Measurements from ENCODE around the gene LAMC2. TPM values are rescaled to one million over a fixed set of nuclear protein-coding genes. Genes with fewer than 3 reads are reported as not detected.
A peak's percentile ranks its signal among the peaks of the same experiment; 100 is the strongest.
"Not testable (repeated sequence)": the region's sequence is repeated elsewhere in the genome, so short reads cannot be mapped to it uniquely, and the experiment has no call there.

The LAMC2 gene
- total RNA-seq, 1 donor from 2014 or later = 14.8 TPM

GRCh38 chr1:183149273-183149672 lies 36.8 kb upstream of the LAMC2 start:
- Mint-ChIP-seq H3K27ac (no peak overlapping the region), H3K4me1 (ENCODE audit: unreplicated experiment) (peaks cover 7% of the 10 kb centered on the region), H3K36me3 (peaks cover 4% of the 10 kb centered on the region), H3K4me3 (no peak overlapping the region), H3K9me3 (no peaks in the 10 kb centered on the region), H3K27me3 (no peaks in the 10 kb centered on the region)
- TF ChIP-seq CTCF (conservative IDR thresholded peaks at IDR 0.05) = no peak
- no peak for DNase-seq (ENCODE audit: extremely low spot score, unreplicated experiment)

- H3K36me3 Mint-ChIP-seq; DNase-seq (ENCODE audit: extremely low spot score, unreplicated experiment); H3K4me3 Mint-ChIP-seq; H3K9me3 Mint-ChIP-seq; H3K4me1 Mint-ChIP-seq (ENCODE audit: unreplicated experiment); H3K27me3 Mint-ChIP-seq; H3K27ac Mint-ChIP-seq: not testable (repeated sequence)
These were observed 36.0 kb upstream of the LAMC2 start for GRCh38 chr1:183150032-183150431.

GRCh38 chr1:183150445-183150844 lies 35.6 kb upstream of the LAMC2 start:
- Mint-ChIP-seq H3K27me3 (no peaks in the 10 kb centered on the region), H3K27ac (no peak overlapping the region), H3K9me3 (no peaks in the 10 kb centered on the region), H3K36me3 (no peaks in the 10 kb centered on the region), H3K4me3 (no peak overlapping the region), H3K4me1 (ENCODE audit: unreplicated experiment) (peaks cover 7% of the 10 kb centered on the region)
- TF ChIP-seq CTCF (conservative IDR thresholded peaks at IDR 0.05) = no peak
- no peak for DNase-seq (ENCODE audit: extremely low spot score, unreplicated experiment)

- TF ChIP-seq CTCF (conservative IDR thresholded peaks at IDR 0.05) = no peak
- H3K27ac Mint-ChIP-seq = no peak overlapping the region
These were observed 33.9 kb upstream of the LAMC2 start for GRCh38 chr1:183152180-183152579.

GRCh38 chr1:183155939-183156338 lies 30.1 kb upstream of the LAMC2 start:
- no peak for DNase-seq (ENCODE audit: extremely low spot score, unreplicated experiment)
- H3K9me3 Mint-ChIP-seq = peaks cover 4% of the 10 kb centered on the region
- H3K27me3 Mint-ChIP-seq = peaks cover 2% of the 10 kb centered on the region
- TF ChIP-seq CTCF (conservative IDR thresholded peaks at IDR 0.05) = no peak
- peaks cover 10% of the 10 kb centered on the region for H3K4me1 Mint-ChIP-seq (ENCODE audit: unreplicated experiment)
- H3K36me3 Mint-ChIP-seq = peaks cover 3% of the 10 kb centered on the region
- no peak overlapping the region for H3K27ac Mint-ChIP-seq
- H3K4me3 Mint-ChIP-seq = no peak overlapping the region

More at GRCh38 chr1:183152180-183152579, 33.9 kb upstream of the LAMC2 start:
- H3K4me1 Mint-ChIP-seq (ENCODE audit: unreplicated experiment) = peaks cover 7% of the 10 kb centered on the region
- H3K27me3 Mint-ChIP-seq = no peaks in the 10 kb centered on the region
- H3K4me3 Mint-ChIP-seq = no peak overlapping the region
- no peak for DNase-seq (ENCODE audit: extremely low spot score, unreplicated experiment)
- H3K9me3 Mint-ChIP-seq = no peaks in the 10 kb centered on the region
- no peaks in the 10 kb centered on the region for H3K36me3 Mint-ChIP-seq

- no peak for TF ChIP-seq CTCF (conservative IDR thresholded peaks at IDR 0.05)
- Mint-ChIP-seq H3K27me3 (peaks cover 2% of the 10 kb centered on the region), H3K9me3 (peaks cover 4% of the 10 kb centered on the region), H3K36me3 (peaks cover 3% of the 10 kb centered on the region), H3K4me3 (peak overlapping the region; percentile 72), H3K4me1 (ENCODE audit: unreplicated experiment) (peaks cover 10% of the 10 kb centered on the region), H3K27ac (peak overlapping the region; percentile 97)
- DNase-seq (ENCODE audit: extremely low spot score, unreplicated experiment) = peak; percentile 76
These were observed 26.1 kb upstream of the LAMC2 start for GRCh38 chr1:183159960-183160359.

Data from type B pancreatic cell (in vitro differentiated cells).